GM18511 (cell line): ENCODE measurements around the gene SIPA1L3.
"Not testable (repeated sequence)": the region's sequence is repeated elsewhere in the genome, so short reads cannot be mapped to it uniquely, and the experiment has no call there.

Source experiments
- ATAC-seq: cut with Tn5 transposase; IDR thresholded peaks from one replicate; pipeline ENCODE4 v1.9.1; 2021; ENCODE audit warnings: mild to moderate bottlenecking, moderate library complexity; ENCODE audit not compliant: unreplicated experiment

SIPA1L3 gene

DNA sequence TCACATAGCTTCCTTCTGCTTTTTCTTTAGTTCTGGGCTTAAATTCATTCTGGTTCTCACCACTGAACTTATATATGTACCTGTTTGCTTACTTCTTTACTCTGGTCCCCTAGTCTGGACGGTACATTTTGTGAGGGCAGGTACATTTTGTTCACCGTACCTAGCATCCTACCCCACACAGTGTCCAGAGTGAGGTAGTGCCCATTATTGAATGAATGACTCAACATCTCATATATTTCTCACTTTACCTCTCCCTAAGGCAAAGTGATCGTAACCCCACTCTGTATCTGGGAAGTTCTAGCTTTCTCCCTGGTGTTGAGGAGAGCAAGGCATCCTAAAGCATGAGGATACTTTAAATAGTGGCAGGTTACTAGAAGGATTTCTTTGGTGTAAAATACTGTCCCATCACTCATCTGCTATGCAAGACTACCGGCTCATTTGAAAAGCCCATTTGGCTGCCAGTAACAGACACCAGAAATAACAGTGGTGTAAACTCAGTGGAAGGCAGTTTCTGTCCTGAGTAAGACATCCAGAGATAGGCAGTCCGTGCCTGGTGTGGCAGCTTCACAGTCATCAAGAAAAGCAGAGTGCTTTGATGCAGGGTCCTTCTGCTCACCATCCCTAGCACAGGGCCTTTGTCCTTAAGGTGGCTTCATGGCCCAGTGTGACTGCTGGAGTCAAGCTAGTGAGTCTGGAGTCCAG is 111.8 kb downstream of the SIPA1L3 start:
- no peak for ATAC-seq

DNA sequence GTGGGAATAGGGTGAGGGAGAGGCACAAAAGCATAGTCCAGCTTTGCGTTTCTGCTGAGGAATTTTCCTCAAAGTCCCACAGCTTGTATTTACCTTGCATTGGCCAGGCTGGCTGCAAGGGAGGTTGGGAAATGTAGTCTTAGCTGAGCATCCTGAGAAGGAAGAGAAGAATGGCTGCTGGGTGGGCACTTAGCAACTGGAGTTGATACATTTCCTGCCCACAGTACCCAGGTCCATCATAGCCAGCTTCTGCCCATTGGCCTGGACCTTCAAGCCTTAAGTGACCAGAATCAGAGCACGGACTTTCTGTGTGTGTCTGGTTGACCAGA is 112.4 kb downstream of the SIPA1L3 start:
- no peak for ATAC-seq

DNA sequence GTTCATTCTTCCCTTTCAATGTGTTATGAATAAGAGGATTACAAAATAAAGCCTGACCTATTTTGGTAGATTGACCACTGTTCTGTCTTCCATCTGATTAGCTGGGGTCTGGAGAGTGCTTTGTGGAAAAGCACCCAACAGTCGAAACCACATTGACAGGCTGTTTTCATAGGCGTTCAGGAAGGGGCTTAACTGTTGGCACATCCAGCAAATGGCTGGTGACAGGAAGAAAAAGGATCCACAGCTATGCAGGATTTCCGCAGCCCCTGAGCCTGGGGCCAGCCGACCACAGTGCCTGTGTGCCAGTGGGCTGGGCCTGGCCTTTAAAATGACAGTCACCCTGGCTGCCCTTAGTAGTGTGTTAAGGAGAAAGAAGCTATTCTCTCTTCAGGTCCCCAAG is 113.3 kb downstream of the SIPA1L3 start:
- no peak for ATAC-seq

DNA sequence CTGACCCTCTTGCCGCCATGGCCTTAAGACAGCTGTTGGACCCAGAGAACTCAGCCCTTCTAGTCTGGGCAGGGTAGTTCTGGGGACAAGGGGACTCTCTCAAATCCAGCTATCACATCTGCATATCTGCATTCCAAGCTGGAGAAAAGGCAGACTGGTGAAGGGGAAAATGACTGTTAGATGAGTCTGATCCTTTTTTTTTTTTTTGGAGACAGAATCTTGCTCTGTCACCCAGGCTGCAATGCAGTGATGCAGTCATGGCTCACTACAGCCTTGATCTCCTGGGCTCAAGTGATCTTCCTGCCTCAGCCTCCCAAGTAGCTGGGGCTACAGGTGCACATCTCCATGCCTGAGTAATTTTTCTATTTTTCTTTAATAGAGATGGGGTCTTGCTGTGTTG is 114.3 kb downstream of the SIPA1L3 start:
- no peak for ATAC-seq

DNA sequence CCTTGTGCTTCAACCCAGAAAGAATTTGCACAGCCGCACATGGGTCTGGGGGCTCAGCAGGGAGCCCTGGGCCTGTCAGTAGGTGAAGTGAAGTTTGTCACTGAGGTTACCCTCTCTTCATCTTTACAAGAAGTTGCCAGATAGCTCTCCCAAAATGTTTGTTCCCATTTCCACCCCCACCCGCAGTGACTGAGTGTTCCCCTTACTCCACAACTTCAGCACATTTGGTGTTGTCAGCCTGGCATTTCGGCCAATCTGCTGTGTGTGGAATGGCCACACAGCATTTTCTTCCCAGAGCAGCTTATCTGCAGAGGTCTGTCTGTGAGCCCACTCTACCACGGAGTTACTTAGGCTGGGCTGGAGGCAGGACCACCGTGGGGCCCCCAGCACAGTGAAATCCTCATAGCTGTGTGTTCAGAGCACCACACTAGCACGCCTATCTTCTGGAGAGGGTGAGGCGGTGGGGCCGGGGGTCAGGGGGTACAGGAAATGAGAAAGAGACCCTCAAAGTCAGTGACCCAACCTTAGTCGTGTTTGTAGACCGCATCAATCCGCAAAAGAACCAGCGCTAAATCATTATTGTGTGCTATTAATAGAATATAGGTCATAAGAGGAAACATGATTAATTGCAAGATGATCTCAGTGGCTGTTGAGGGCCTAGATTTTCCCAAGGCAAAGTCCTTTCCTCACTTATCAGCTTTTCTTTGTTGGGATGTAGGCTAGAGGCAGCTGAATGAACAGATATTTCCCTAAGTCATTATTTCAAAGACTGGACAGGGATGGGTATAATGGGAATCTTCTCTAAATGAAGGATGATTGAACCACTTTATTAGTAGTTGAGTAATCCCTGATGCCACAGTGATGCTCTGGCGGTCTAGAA is 116.0 kb downstream of the SIPA1L3 start:
- ATAC-seq = no peak

DNA sequence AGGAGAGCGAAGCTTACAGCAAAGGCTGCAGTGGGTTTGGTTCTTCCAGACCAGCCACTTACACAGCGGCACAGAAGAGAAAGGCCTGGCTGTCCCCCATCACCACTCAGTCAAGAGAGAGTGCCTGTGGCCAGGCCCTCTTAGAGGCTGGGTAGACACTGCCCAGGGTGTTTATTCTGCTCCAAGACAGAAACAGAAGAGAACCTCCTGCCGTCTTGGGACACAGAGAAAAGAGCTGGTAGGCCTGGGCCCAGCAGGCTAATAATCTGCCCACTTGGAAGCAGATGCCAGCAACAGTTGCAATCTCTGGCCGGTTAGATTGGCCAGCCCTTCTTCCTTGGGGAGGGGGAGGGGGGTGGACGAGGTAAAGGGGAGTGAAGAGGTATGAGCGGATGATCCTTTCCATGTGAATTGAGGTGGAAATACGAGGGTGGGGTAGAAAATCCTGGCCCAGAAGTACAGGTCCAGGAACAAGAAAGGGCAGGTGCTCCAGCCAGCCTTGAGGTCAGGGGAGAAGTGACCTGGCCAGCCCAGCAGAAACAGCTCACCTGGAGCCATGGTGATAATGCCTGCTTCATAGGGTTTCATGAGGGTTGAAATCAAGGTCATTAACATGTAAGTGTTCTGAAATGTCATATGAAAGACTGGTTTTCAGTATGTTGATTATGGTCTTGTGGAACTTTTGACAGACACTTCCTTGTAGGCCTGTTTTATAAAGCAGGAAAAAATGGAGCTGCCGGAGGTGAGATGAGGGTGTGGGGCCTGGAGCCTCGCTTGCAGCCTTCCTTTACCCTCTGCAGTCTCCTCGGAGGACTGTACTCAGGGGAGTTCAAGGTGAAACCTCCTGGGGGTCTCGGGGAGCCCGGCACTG is 116.9 kb downstream of the SIPA1L3 start:
- no peak for ATAC-seq

DNA sequence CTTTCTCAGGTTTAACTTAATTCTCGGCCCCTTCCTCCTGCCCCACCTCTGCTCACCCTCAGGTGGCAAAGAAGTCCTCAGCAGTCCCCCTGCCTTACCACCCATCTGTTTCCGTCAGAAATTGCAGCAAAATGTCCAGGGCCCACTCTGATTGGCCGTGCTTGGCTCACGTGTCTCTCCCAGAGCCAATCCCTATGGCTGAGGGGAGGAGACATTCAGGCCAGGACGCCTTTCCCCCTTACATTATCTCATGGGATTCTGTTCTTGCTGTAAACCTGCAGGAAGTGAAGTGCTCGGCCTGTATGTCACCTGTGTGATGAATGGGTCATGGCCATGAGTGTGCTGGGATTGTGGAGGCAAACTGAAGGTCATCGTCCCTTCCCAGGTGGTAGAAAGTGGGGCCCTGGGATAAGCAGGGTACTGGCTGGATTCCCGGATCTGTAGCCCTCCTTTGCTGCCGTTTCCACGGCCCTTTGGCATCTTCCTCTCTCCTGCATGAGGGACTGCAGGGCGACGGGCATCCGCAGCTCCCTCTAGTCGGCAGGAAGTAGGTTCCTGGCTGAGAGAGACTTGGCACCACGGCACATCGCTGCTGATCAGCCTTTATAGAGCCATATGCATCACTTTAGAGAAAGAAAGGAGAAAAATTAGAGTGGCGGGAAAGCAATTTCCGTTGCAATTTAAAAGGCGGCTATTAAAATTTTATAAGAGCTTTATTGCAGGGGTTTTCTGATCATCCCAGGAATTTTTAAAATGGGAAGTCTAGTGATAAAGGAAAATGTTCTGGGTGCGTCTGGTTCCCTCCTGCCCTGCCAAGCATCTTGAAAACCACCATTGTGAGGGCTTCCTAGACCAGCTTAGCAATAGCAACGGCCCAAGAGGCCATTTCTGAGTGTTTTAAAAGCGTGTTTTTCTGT is 118.2 kb downstream of the SIPA1L3 start:
- no peak for ATAC-seq

DNA sequence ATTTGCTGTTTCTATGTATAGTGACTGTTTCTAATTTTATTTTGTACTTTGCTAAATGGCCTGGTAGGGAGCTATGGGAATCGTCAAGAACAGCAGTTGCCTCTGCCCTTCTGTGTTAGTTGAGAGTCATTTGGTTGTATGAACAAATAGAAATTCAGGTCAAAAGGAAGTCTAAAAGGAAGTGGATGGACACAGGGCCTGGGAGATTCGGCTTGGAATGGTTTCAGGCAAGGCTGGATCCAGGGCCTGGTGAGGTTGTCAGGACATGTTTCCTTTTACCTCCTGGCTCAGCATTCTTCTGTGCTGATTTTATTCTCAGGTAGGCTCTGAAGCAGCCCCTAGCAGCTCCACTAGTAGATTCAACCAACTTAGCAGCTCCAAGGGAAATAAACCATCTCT is 118.9 kb downstream of the SIPA1L3 start:
- no peak for ATAC-seq

DNA sequence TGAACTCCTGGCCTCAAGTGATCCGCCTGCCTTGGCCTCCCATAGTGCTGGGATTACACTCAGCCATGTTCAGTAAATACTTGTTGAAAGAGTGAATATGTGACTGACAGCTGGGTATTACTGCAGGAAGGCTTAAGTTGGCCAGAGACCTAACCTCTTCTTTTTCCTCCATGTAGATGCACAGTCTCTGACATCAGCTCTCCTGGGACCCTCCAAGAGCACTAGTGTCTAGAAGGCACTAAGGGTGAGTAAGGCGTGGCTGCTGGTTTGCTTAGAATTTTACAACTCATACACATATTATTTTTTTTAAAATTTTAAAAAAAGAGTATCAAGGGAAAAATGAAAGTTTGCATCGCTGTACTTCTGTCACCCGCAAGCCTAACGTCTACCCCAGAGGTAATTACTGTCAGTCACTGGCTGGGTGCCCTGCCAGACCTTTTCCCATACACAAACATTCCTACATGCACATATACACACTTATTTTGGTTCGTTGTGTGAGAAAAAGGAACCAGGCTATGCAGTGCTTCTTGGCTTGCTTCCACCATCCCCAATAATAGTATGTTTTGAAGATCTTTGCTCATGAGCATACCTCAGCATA is 122.0 kb downstream of the SIPA1L3 start:
- ATAC-seq = no peak

DNA sequence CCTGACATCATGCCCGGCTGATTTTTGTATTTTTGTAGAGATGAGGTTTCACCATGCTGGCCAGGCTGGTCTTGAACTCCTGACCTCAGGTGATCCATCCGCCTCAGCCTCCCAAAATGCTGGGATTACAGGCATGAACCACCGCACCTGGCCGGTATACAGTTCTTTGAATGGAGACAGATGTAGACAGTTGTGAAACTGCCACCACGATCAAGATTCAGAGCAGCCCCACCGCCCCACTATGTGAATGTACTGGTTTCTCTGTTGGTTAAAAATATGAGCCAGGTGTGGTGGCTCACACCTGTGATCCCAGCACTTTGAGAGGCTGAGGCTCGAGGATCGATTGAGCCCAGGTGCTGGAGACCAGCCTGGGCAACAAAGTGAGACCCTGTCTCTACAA is 123.0 kb downstream of the SIPA1L3 start:
- ATAC-seq = not testable (repeated sequence)

DNA sequence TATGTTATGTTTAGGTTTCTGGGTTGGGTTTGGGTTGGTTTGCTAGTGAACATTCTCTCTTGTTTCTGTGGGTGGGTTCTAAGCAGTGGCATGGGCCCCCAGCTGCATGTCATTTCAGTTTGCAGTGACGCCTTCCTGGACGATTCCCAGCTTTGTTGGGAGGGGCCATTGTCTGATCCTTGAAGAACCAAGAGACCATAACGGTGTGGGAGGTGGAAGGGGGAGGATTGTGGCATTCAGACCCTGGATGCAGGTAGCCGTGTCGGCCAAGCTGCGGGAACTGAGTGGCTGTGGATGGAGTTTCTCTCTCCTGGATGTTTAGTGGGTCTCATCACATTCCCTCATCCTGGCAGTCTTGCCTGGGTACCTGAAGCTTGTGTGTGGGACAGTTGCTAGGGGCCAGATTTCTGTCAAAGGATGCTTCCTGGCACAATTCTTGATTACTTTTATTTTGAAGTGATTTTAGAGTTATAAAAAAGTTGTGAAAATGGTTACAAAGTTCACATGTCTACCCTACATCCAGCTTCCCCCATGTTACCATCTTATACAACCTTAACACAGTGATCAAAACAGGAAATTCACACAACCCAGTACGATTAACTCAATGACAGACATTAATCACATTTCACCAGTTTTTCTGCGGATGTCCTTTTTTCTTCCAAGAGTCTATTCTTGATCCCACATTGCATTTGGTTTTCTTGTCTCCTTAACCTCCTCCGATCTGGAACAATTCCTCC is 123.8 kb downstream of the SIPA1L3 start:
- no peak for ATAC-seq

DNA sequence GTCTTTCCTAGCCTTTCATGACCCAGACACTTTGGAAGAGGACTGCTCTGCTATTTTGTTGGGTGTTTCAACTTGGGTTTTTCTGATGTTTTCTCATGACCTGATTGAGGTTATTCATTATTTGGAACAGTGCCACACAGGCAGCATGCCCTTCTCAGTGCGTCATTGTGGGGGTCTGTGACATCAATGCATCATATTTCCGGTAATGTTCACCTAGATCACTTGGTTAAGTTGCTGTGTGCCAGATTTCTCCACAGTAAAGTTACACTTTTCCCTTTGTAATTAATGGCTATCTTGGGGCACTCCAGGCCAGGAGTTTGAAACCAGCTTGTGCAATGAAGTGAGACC is 124.4 kb downstream of the SIPA1L3 start:
- no peak for ATAC-seq

DNA sequence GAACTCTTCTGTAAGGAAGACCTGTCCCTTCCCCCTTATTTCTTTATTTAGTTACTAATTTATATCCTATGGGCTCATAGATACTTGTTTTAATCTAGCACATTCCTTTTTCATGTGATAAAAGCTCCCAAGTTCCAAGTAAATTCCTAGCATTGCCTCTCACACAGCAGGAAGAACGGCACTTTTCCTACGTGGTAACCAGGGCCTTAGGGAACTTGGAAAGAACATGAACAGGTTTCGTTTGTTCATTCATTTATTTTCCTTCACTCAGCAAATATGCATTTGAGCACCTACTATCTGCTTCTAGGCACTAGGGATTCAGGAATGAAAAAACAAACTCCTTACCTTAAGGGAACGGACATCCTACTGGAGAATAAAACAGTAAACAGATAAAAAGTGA is 125.1 kb downstream of the SIPA1L3 start:
- ATAC-seq = no peak

DNA sequence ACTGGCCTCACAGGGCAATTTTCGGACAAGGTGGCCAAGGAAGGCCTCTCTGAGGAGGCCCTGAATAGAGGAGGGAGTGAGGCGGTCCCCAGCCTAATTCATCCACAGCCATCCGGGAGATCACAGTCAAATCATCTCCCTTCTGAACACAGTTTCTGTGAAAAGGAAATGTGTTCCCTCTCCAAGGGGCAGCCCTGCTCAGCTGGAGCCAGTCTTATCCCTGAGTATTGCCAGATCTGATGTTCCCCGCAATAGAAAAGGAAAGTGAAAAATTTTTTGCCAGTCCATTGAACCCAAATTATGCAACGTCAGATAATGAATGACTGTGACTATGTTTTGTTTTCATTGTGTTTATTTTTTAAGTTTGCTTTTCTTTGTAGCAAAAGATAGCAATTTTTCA is 125.9 kb downstream of the SIPA1L3 start:
- ATAC-seq = no peak

DNA sequence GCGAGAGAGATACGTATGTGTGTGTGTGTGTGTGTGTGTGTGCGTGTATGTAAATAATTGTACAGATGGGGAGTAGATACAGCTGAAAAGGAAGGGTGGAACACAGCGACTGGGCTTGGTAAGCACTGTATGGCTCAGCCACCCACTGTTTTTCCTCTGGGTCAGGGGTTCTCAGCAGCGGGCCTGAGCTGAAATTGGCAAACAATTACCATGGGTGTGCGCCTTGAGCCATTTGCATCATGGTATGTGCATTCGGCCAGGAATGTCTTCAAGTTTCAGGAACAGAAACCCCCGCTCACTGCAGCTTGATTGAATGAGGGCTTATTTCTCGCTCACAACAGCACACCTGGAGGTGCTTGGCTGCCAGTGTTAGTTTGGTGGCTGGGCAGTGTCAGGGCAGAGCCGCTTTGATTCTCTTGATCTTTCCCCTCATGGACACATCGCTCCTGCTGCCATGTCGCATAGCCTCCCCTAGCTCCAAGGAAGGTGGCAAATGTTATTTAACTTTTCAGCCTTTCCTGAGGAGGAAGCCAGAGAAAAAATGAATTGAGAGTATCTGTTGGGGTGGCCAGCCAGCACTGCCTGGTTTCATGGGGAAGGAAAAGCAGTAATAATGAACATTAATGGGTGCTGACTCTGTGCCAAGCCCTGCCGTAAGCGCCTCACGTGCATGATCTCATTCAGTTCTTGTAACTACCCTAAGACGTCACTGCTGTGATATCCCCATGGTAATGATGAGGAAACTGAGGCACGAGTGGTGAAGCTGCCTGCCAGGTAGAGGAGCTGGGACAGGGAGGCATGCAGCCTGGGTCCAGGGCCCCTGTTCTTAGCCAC is 126.9 kb downstream of the SIPA1L3 start:
- peak; percentile 82 for ATAC-seq

DNA sequence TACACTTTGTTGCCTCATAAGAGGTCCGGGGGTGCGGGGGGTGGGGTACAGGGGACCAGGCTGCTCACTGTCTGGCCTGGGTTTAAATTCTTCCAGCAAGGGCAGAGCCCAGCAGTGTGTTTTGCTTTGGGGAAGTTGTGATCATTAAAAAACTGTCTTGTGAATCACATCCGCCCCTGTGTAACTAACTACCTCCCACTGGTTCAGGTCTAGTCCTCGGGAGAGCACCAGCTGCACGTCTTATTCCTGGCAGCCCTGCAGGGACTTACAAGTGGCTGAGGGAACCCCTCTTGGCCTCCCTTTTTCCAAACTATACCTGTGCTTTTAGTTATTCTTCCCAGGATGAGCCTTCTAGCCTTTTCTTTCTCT is 127.5 kb downstream of the SIPA1L3 start:
- peak; percentile 36 for ATAC-seq

DNA sequence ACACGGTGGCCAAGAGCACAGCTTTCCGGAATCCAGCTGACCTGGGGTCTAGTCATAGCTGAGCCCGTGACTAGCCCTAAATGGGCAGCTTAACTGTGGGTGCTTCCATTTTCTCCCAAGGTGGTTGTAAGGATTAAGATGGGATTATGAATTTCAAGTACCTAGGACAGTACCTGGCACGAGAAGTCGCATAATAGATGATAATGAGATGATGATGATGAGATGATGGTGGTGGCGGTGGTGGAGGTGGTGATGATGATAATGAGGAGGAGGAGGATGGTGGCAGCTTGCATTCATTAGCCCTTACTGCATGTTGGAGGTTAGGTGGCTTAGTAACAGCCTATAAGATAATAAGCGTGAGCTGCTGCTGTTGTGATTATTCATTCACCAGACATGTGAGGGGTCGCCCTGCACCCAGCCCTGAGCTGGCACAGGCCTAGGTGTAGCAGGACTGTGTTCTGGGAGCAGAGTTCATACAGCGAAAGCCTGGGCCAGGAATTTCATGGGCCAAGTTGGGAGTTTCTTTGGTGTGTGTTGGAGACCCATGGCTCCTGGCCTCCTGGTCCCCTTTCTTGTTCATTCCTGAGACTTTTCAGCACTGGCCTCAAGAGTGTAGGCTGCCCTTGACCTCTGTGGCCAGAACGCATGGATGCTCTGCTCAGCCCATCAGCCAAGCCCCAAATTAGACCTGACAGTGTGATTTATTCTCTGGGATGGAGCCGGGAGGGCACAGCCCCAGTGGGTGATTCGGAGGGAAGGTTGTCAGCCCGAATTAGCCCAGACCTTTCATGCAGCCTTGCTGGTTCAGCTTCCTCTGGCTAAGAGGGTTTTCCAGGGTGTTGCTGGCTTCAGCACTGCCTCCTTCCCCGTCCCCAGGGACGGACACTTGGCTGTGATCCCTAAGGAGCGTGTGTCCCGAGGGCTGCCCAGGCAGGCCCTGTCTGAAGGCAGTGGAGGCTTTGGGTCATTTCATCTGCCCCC is 128.8 kb downstream of the SIPA1L3 start:
- no peak for ATAC-seq
